ENCODE results near the gene TACC2. TPM values are rescaled to one million over a fixed set of nuclear protein-coding genes. Genes with fewer than 3 reads are reported as not detected.
"Not testable (repeated sequence)": the region's sequence is repeated elsewhere in the genome, so short reads cannot be mapped to it uniquely, and the experiment has no call there.

Gene TACC2
- total RNA-seq, 4 donors from 2014 or later: 31.0 to 52.5 (median 42.2) TPM

- DNase-seq (ENCODE audit: low spot score in 2 of 2): no peak
- 81 to 87% methylated on average over 14 of the region's 14 CpGs for WGBS, 2 donors
Measured at GRCh38 chr10:122057841-122058413, 69.0 kb downstream of the TACC2 start.

DNA sequence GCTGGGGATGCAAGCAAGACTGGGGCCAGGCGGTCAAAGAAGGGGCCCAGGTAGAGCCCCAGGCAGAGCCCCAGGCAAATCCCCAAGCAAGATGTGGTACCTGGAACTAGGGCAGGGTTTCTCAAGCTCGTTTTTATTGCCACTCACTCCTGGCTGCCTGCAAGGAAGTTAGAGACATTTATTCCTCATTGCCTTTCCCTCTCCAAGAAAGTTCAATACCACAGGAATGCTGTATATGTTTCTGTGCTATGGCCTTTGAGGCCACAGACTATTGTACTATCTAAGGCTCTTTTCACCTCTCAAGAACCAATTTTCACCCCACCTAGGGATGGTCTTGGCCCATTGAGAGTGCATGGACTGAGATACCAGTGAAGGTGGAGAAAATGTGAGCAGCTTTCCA is 71.3 kb downstream of the TACC2 start:
- Histone ChIP-seq H3K4me1 (peaks cover 0 to 18% (median 0%) of the 10 kb centered on the region in 4 donors), H3K27me3 (no peaks in the 10 kb centered on the region), H3K9me3 (no peaks in the 10 kb centered on the region), H3K27ac (peak overlapping the region in 1 of 4 donors; percentile 34), H3K36me3 (no peaks in the 10 kb centered on the region), H3K4me3 (no peak overlapping the region)
- 36 to 75% methylated on average over 2 of the region's 2 CpGs for WGBS, 2 donors
- no peak for TF ChIP-seq POLR2A (IDR thresholded peaks at IDR 0.05)
- TF ChIP-seq EP300 (IDR thresholded peaks at IDR 0.05): no peak
- TF ChIP-seq, protein P1, sequence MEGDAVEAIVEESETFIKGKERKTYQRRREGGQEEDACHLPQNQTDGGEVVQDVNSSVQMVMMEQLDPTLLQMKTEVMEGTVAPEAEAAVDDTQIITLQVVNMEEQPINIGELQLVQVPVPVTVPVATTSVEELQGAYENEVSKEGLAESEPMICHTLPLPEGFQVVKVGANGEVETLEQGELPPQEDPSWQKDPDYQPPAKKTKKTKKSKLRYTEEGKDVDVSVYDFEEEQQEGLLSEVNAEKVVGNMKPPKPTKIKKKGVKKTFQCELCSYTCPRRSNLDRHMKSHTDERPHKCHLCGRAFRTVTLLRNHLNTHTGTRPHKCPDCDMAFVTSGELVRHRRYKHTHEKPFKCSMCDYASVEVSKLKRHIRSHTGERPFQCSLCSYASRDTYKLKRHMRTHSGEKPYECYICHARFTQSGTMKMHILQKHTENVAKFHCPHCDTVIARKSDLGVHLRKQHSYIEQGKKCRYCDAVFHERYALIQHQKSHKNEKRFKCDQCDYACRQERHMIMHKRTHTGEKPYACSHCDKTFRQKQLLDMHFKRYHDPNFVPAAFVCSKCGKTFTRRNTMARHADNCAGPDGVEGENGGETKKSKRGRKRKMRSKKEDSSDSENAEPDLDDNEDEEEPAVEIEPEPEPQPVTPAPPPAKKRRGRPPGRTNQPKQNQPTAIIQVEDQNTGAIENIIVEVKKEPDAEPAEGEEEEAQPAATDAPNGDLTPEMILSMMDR (IDR thresholded peaks at IDR 0.05): no peak
- DNase-seq (ENCODE audit: low spot score in 2 of 2): no peak

More at GRCh38 chr10:122057841-122058413, 69.0 kb downstream of the TACC2 start:
- TF ChIP-seq EP300 (IDR thresholded peaks at IDR 0.05) (no peak), POLR2A (IDR thresholded peaks at IDR 0.05) (no peak)
- TF ChIP-seq, protein P1 (IDR thresholded peaks at IDR 0.05): no peak
- Histone ChIP-seq H3K4me3 (no peak overlapping the region), H3K27ac (no peak overlapping the region), H3K36me3 (no peaks in the 10 kb centered on the region), H3K4me1 (peaks cover 0 to 17% (median 4%) of the 10 kb centered on the region in 4 donors), H3K27me3 (no peaks in the 10 kb centered on the region), H3K9me3 (no peaks in the 10 kb centered on the region)

DNA sequence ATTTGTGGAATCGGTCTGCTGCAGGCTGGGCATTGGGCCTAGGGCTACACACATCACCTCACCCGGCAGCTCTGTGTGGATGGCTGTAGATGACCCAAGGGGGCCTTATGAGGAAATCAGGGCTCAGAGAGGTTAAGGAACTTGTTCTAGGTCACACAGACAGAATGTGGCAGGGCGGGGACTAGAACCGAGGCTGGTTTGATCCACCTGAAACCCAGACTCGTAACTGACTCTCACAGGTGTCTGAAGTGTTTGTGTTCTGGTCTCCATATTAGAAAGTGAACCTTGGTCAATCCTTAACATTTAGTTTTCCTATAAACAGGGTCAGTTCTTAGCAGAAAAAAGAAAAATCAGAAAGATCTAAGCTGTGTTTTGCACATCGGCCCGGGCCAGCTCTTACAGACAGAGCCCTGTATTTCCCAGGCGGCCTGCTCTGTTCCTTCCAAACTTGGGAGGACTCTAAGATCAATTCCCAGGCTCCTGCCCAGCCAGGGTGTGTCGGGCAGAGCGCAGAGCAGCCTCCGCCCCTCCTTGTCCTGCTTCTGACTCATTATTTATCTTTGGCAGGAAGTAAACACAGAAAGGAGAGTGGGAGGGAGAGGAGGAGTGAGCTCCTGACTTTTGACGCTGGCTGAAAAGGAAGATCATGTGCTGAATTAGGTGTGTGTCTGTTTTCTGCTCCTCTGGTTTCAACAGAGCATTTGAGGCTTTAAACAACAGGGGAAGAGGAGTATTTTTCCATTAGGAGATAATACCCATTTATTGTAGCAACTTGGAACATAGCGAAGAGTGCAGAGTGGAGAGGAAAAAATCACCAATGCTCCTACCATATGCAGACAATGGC is 74.1 kb downstream of the TACC2 start:
- Histone ChIP-seq H3K9me3 (peaks cover 0 to 6% (median 0%) of the 10 kb centered on the region in 4 donors), H3K27me3 (no peaks in the 10 kb centered on the region), H3K4me3 (no peak overlapping the region), H3K27ac (peak overlapping the region; percentile 57 to 93 (median 85)), H3K36me3 (no peaks in the 10 kb centered on the region), H3K4me1 (peaks cover 0 to 18% (median 0%) of the 10 kb centered on the region in 4 donors)
- DNase-seq (ENCODE audit: low spot score in 2 of 2): peak; percentile 77 to 79
- TF ChIP-seq, protein P1 (IDR thresholded peaks at IDR 0.05): no peak
- peak in 1 of 2 donors; percentile 46 for TF ChIP-seq POLR2A (IDR thresholded peaks at IDR 0.05)
- peak; percentile 95 to 98 for TF ChIP-seq EP300 (IDR thresholded peaks at IDR 0.05)
- WGBS, 2 donors: 28 to 40% methylated on average over 13 of the region's 13 CpGs

GRCh38 chr10:122066337-122066939 is 77.5 kb downstream of the TACC2 start:
- H3K4me3 ChIP-seq; DNase-seq (ENCODE audit: low spot score in 2 of 2); H3K27me3 ChIP-seq; H3K27ac ChIP-seq; H3K9me3 ChIP-seq; H3K36me3 ChIP-seq: not testable (repeated sequence)
- 95 to 96% methylated on average over 9 of the region's 9 CpGs for WGBS, 2 donors
- peaks cover 0 to 18% (median 0%) of the 10 kb centered on the region in 4 donors for H3K4me1 ChIP-seq

DNA sequence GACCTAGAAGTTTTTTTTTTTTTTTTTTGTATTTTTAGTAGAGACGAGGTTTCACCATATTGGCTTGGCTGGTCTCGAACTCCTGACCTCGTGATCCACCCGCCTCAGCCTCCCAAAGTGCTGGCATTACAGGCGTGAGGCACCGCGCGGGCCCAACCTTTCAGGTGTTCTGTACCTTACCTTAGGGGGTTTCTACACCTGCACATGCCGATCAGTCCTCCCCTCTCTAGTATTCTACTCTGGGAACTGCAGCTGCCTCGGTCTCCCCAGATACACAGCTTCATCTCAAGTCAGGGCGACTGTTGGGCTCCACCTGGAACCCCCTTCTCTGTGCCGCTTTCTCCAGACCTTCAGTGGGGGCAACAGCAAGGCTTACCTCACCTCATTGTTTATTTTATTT is 79.9 kb downstream of the TACC2 start:
- whole genome bisulfite sequencing, 2 donors: 96 to 98% methylated on average over 12 of the region's 12 CpGs
- Histone ChIP-seq H3K4me1 (peaks cover 0 to 3% (median 0%) of the 10 kb centered on the region in 4 donors), H3K27me3 (no peaks in the 10 kb centered on the region), H3K36me3 (no peaks in the 10 kb centered on the region), H3K27ac (no peak overlapping the region), H3K9me3 (peaks cover 0 to 6% (median 0%) of the 10 kb centered on the region in 4 donors), H3K4me3 (no peak overlapping the region)
- no peak for DNase-seq (ENCODE audit: low spot score in 2 of 2)
- TF ChIP-seq POLR2A (IDR thresholded peaks at IDR 0.05) (no peak), EP300 (IDR thresholded peaks at IDR 0.05) (no peak)
- TF ChIP-seq, protein P1 (IDR thresholded peaks at IDR 0.05): no peak

All from tibial nerve (tissue), 4 donors.